Mucosa of gallbladder (tissue), 1 donor: ENCODE data around the gene CUTC. TPM values are rescaled to one million over a fixed set of nuclear protein-coding genes. Genes with fewer than 3 reads are reported as not detected.
"Not testable (repeated sequence)": the region's sequence is repeated elsewhere in the genome, so short reads cannot be mapped to it uniquely, and the experiment has no call there.

ENCODE experiments used
- DNase-seq: peaks from one replicate; pipeline ENCODE4 v3.0.0-alpha.2; 2020; ENCODE audit warnings: low spot score
- total RNA-seq: library from RNA; stranded (reverse); gene quantifications from one replicate; pipeline ENCODE4 v1.2.1, GENCODE V29; 2021
- donor health status: DM: no; HTN: no; CAD: no.

The CUTC gene
- total RNA-seq, 1 donor from 2014 or later = 17.5 TPM

GRCh38 chr10:99742701-99743100 lies 10.7 kb downstream of the CUTC start:
- no peak for DNase-seq

- no peak for DNase-seq
Measured at GRCh38 chr10:99743841-99744240, 11.8 kb downstream of the CUTC start.

GRCh38 chr10:99746166-99746565 lies 14.1 kb downstream of the CUTC start:
- DNase-seq = not testable (repeated sequence)

DNA sequence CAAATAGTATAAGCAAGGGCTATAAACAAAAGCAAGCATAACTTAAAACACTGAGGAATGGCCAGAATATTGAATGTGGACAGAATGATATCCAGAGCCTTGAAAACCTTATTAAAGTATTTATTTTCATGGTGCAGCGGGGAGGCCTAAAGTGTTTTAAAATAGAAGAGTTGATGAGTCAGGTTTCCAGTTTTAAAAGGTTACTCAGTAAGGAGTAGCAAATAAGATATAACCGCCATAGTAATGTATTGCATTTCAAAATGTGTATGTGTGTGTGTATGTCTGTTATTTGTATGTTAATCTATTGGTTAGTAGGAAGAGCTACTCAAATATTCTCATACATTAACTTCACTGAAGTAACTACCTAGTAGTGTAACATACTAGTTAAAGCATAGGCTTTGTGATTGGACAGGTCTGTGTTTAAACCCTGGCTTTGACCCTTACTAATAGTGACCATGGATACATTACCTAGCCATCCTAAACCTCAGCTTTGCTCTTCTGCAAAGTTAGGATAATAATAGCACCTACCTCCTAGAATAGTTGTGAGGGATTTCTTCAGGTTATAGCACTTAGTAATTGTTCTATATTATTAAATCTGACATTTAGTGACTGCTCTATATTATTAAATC lies 16.9 kb downstream of the CUTC start:
- no peak for DNase-seq

GRCh38 chr10:99750641-99751040 lies 18.6 kb downstream of the CUTC start:
- DNase-seq = no peak

DNA sequence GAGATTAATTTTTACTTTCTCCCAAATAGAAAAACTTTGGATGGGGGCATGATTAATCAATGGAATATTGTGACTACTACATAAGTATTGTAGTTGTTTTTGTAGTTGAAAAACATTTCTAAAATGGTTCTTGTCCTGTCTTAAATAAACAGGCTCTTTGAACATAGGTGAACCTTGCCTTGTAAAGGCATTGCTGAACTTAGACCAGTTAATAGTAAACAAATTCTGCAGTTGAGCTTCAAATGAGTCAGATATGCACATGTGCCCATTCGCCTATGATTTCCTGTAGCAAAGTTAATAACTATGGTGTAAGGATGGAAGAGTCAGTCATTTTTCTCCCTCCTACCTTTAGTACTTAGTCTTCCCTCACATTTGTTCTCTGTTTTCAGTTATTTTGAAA lies 22.6 kb downstream of the CUTC start:
- DNase-seq = no peak

DNA sequence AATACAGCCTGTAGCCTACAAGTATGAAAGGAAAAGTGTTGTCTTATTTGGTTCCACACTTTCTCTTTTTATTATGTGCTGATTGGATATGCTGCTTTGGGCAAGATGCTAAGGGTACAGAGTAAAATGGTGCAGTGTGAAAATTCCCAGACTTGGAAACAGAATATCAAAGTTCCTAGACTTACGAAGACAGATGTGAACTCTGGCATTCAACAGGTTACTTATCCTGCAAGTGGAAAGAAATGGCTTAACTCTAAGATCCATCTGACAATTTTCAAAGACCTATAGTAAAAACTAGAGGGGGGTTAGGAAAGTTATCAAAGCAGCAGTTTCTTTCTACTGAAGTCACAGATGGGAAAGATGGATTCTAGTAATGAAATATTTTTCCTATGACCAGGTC lies 24.1 kb downstream of the CUTC start:
- DNase-seq = no peak

- no peak for DNase-seq
Measured at GRCh38 chr10:99758211-99758891, 26.3 kb downstream of the CUTC start.

GRCh38 chr10:99760321-99760720 lies 28.3 kb downstream of the CUTC start:
- DNase-seq = no peak

DNA sequence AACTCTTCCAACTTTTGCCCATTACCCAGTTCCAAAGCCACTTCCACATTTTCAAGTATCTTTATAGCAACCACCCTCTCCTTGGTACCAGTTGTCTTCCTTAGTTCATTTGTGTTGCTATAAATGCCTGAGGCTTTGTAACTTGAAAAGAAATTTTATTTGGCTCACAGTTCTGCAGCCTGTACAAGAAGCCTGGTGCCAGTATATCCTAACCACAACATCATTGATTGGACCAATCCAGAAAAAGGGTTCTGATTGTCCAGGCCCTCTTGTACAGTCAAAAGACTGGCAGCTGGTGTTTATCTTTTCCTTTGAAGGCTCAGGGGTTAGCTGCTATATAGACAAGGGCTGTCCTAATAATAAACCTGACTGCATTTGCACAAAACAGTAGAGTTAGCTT lies 29.3 kb downstream of the CUTC start:
- no peak for DNase-seq

DNA sequence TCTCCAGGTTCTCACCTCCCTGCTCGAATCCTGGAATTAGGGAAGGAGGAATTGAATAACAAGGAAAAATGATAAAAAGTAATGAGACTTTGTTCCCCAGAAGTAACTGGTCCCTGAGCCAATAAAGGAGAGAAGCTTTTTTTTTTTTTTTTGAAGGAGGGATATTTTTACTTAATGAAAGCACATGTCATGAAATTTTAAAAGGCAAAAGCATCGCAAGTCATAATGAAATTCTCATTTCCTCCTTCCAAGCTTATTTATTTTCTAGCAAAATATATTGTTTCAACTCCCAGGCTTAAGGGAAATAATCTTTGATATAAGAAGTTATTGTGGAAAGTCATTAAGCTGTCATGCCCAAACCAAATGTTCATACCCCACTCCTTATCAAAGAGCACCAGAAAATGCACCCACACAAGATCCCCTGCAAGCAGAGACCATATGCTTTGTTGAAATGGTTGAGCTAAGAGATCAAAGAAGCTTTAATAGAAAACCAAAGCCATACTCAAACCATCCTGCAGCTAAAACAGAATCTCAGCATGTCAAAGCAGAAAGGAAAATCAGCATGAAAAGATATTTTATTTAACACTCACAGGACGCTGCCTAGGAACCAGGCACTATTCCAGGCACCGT lies 33.8 kb downstream of the CUTC start:
- no peak for DNase-seq

- DNase-seq = no peak
Measured at GRCh38 chr10:99766302-99766681, 34.3 kb downstream of the CUTC start.

- no peak for DNase-seq
Measured at GRCh38 chr10:99767901-99768300, 35.9 kb downstream of the CUTC start.

DNA sequence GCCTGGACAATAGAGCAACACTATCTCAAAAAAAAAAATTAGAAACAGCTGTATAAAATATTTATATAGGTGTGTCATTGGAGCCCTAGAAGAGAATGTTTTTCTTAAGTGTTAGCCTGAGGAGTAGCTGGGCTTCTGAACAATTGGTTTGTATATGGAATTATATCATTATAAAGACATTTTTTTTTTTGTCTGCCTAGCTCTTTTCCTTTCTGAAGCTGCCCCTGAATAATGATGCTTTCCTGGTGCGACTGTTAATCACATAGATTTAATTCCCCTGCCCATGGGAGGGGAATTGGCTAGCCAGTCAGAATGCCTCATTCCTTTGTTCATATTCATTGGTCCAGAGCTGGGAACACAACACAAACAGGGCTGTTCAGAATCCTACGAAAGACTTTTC lies 36.5 kb downstream of the CUTC start:
- no peak for DNase-seq

GRCh38 chr10:99769706-99770105 lies 37.7 kb downstream of the CUTC start:
- no peak for DNase-seq

DNA sequence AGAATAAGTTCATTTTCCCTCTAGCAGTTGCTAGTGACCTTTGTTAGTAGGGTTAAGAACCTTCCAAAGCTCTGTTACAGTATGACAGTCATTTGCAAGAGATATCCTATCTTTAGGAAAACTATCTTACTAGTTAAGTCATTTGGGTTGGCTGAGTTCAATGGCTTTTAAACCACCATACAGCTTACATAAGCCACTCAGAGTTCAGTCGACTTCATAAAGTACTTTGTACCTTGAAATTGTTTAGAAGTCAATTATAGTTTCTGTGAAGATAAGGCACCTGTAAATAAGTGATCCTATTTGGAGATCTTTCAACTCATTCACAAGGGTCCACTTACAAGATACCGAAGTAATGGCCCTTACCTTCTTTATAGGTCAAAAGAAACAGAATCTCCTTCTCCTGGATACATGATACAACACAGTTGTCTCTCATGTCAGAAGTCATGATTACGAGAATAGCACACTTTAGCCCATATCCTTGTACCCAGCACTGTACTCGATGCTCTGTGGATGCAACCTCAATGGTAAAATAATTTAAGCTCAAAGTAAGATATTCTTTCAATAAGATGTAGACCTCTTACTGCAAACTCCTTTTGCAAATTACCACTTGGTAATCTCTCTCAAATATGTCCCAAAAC lies 38.5 kb downstream of the CUTC start:
- DNase-seq = no peak

GRCh38 chr10:99775850-99776249 lies 43.8 kb downstream of the CUTC start:
- no peak for DNase-seq

- DNase-seq = peak; percentile 54
Measured at GRCh38 chr10:99777918-99778714, 46.1 kb downstream of the CUTC start.

DNA sequence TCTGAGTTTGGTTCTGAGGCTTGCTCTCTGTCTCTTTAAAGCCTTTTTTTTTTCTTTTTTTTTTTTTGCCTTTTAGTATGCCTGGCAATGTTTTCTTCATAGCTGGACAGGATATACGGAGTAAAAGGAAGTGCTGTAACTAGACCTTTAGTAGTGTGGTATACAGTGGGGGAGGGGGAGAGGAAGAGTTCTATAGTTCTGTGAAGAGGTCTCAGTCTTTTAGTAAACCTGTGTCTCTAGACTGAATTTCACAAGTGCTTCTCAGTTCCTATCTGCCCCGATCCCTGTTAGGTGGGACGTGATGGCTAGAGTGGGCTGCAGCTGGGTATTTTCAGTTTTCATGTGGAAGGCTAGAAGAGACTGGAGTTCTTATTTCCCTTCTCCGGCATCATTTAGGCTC lies 47.3 kb downstream of the CUTC start:
- no peak for DNase-seq

DNA sequence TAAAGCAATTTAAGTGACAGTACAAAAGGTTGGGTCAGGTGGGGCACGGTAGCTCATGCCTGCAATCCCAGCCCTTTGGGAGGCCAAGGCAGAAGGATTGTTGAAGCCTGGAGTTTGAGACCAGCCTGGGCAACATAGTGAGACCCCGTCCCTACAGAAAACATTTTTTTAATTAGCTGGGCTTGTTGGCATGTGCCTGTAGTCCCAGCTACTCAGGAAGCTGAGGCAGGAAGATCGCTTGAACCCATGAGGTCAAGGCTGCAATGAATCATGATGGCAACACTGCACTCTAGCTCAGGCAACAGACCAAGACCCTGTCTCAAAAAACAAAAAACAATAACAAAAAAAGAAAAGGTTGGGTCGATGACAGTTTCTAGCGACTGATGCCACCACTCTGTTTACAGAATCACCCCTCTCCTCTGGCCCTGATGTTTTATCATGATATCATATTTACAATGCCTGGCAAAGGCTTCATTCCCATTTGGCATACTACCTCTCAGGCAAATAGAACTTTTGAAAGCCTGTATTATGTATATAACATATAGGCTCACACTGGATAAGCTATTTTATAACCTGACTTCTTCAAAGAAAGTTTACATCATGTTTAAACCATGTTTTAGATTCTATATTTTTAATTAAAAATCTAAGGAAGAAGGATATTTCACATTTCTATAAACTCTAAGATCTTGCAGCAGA lies 49.8 kb downstream of the CUTC start:
- no peak for DNase-seq
